HepG2 (cell line): ENCODE results near the gene PGA5. TPM values are rescaled to one million over a fixed set of nuclear protein-coding genes. Genes with fewer than 3 reads are reported as not detected.

Source experiments
- EEA1 ChIP-seq: sonication (generic); formaldehyde crosslinking; IDR thresholded peaks from 2 replicates; pipeline ENCODE4 v1.5.1; 2020; ENCODE audit warnings: mild to moderate bottlenecking, missing genetic modification reagents, borderline replicate concordance
- NFE2 ChIP-seq: sonication (generic); formaldehyde crosslinking; IDR thresholded peaks from 2 replicates; pipeline ENCODE4 v1.4.0; 2020; ENCODE audit warnings: missing genetic modification reagents
- PAF1 ChIP-seq: IDR thresholded peaks from 2 replicates; pipeline ENCODE4 v1.6.1; 2016; ENCODE audit warnings: missing genetic modification reagents, missing compliant biosample characterization
- PHB2 ChIP-seq: fragments of 450-650 bp; IDR thresholded peaks from 2 replicates; pipeline ENCODE4 v1.6.1; 2018; ENCODE audit not compliant: partially characterized antibody
- POLR2AphosphoS5 ChIP-seq: IDR thresholded peaks from 2 replicates; pipeline ENCODE4 v1.6.1; 2012; ENCODE audit warnings: low read depth, low read length
- RXRB ChIP-seq: IDR thresholded peaks from 2 replicates; pipeline ENCODE4 v1.6.1; 2016; ENCODE audit warnings: borderline replicate concordance, missing genetic modification reagents, missing compliant biosample characterization
- SALL1 ChIP-seq: sonication (generic); formaldehyde crosslinking; IDR thresholded peaks from 2 replicates; pipeline ENCODE4 v1.8.0; 2022; ENCODE audit warnings: mild to moderate bottlenecking, missing genetic modification reagents
- SKI ChIP-seq: fragments of 450-650 bp; IDR thresholded peaks from one replicate; pipeline ENCODE4 v1.6.1; 2018; ENCODE audit warnings: mild to moderate bottlenecking; ENCODE audit not compliant: partially characterized antibody
- SMARCC2 ChIP-seq: fragments of 450-650 bp; IDR thresholded peaks from 2 replicates; pipeline ENCODE4 v1.6.1; 2017; ENCODE audit warnings: antibody characterized with exemption, mild to moderate bottlenecking
- SP1 ChIP-seq, 2 experiments: fragments of 450-650 bp in 1 of 2; sonication (generic) in 1 of 2; formaldehyde crosslinking in 1 of 2; IDR thresholded peaks; 2 replicates each; pipeline versions ENCODE4 v1.4.0 to v1.6.1; 2016 to 2020; ENCODE audit warnings: missing genetic modification reagents in 1 of 2
- ZBTB8A ChIP-seq: sonication (generic); formaldehyde crosslinking; IDR thresholded peaks from 2 replicates; pipeline ENCODE4 v1.4.0; 2020; ENCODE audit warnings: mild to moderate bottlenecking, low read depth, missing genetic modification reagents, borderline replicate concordance
- ZFYVE20 ChIP-seq: sonication (generic); formaldehyde crosslinking; IDR thresholded peaks from 2 replicates; pipeline ENCODE4 v1.8.0; 2023; ENCODE audit warnings: low read depth, mild to moderate bottlenecking, moderate library complexity, missing genetic modification reagents, borderline replicate concordance
- ZNF230 ChIP-seq: sonication (generic); formaldehyde crosslinking; IDR thresholded peaks from 2 replicates; pipeline ENCODE4 v1.4.0; 2020; ENCODE audit warnings: mild to moderate bottlenecking, missing genetic modification reagents
- ZNF317 ChIP-seq: sonication (generic); formaldehyde crosslinking; IDR thresholded peaks from 2 replicates; pipeline ENCODE4 v1.5.0; 2020; ENCODE audit warnings: mild to moderate bottlenecking, missing genetic modification reagents
- ZNF333 ChIP-seq: sonication (generic); formaldehyde crosslinking; IDR thresholded peaks from 2 replicates; pipeline ENCODE4 v1.4.0; 2020; ENCODE audit warnings: mild to moderate bottlenecking, missing genetic modification reagents, borderline replicate concordance
- ZNF431 ChIP-seq: sonication (generic); formaldehyde crosslinking; IDR thresholded peaks from 2 replicates; pipeline ENCODE4 v1.9.0; 2022; ENCODE audit warnings: missing genetic modification reagents, low read depth, mild to moderate bottlenecking, borderline replicate concordance
- ZNF451 ChIP-seq: sonication (generic); formaldehyde crosslinking; IDR thresholded peaks from 2 replicates; pipeline ENCODE4 v1.5.0; 2020; ENCODE audit warnings: mild to moderate bottlenecking, missing genetic modification reagents
- ZNF549 ChIP-seq: sonication (generic); formaldehyde crosslinking; IDR thresholded peaks from 2 replicates; pipeline ENCODE4 v1.5.0; 2020; ENCODE audit warnings: missing genetic modification reagents
- ZNF672 ChIP-seq: sonication (generic); formaldehyde crosslinking; IDR thresholded peaks from 2 replicates; pipeline ENCODE4 v1.8.1; 2022; ENCODE audit warnings: missing genetic modification reagents
- polyA plus RNA-seq, 8 experiments: library from polyadenylated mRNA; depleted of rRNA in 3 of 8; stranded (reverse) in 7 of 8; unstranded in 1 of 8; fragments of >200 nt; fragmentation: Illumina TruSeq in 4 of 8; extraction: Trizol in 4 of 8; gene quantifications; 2 replicates each; pipeline versions ENCODE4 v1.2.1 to v1.2.3, GENCODE V29; 2011 to 2016; ENCODE audit warnings: low read depth in 4 of 8, missing spikeins in 1 of 8, mixed read lengths in 1 of 8; ENCODE audit not compliant: insufficient read depth in 1 of 8
- total RNA-seq, 5 experiments: library from RNA; depleted of rRNA; stranded (reverse); fragments of >200 nt; fragmentation: Illumina TruSeq; extraction: Trizol; gene quantifications; 2 replicates each; pipeline ENCODE4 v1.2.3, GENCODE V29; 2016; ENCODE audit warnings: low read depth in 1 of 5
- TF ChIP-seq, protein P1 (sequence below): fragments of 450-650 bp; IDR thresholded peaks from 2 replicates; pipeline ENCODE4 v1.6.1; 2016
- TF ChIP-seq, protein P2 (sequence below): sonication (generic); formaldehyde crosslinking; IDR thresholded peaks from 2 replicates; pipeline ENCODE4 v1.4.0; 2020; ENCODE audit warnings: missing genetic modification reagents
- TF ChIP-seq, protein P3 (sequence below): sonication (generic); formaldehyde crosslinking; IDR thresholded peaks from 2 replicates; pipeline ENCODE4; 2020; ENCODE audit warnings: missing genetic modification reagents, mild to moderate bottlenecking, borderline replicate concordance
- TF ChIP-seq, protein P4 (sequence below): sonication (generic); formaldehyde crosslinking; IDR thresholded peaks from 2 replicates; pipeline ENCODE4 v1.8.1; 2023; ENCODE audit warnings: mild to moderate bottlenecking, moderate library complexity, missing genetic modification reagents

PGA5 gene
- total and polyA plus RNA-seq, 2 of the 13 experiments (the other 11 are each of a cell fraction or from before 2014, with no cell fraction given): not detected

DNA sequence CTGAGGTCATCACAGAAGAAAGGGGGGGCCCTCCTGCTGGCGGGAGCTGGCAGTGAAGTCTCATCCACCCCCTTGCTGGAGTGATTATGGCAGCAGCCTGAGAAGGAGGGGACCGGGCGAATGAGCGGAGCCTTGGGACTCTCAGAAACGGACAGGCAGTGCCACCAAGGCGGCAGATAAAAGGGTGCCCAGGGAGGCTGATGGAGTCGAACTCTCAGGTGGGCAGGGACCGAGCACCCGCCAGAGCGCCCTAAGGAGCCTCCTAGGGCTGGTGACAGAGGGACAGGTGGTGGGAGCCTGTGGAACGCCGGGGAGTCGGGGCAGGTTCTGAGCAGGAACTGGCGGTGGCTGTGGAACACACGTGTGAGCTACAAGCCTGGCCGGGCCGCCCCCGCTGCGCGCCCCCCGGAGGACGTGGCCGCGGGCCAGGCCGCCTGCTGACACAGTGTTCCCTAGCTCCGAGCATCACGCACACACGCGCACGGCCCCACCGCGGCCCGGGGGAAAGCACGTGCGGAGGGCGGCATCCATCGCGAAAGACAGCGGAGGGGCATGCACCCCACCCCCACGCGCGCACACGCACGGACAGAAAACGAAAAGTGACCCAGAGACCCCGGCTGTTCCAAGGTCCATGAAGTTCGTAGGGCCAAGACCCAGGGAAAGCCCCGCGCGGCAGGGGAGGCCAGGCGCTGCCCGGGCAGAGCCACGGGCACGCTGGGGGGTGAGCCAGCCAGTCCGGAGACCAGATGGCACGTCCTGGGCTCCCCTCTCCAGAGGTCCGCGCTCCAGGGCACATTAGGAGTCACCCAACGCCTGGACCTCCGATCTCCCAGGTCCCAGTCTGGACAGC is 53.1 kb downstream of the PGA5 start (continued):
- peak; percentile 57; the same call in 1 of the 2 replicates for TF ChIP-seq SALL1 (CRISPR knock-in tag)
- no peak for TF ChIP-seq ZBTB8A (CRISPR knock-in tag)
- TF ChIP-seq SKI: no peak
- peak; percentile 57; the same call in 1 of the 2 replicates for TF ChIP-seq ZNF317 (CRISPR knock-in tag)
- TF ChIP-seq, protein P1, sequence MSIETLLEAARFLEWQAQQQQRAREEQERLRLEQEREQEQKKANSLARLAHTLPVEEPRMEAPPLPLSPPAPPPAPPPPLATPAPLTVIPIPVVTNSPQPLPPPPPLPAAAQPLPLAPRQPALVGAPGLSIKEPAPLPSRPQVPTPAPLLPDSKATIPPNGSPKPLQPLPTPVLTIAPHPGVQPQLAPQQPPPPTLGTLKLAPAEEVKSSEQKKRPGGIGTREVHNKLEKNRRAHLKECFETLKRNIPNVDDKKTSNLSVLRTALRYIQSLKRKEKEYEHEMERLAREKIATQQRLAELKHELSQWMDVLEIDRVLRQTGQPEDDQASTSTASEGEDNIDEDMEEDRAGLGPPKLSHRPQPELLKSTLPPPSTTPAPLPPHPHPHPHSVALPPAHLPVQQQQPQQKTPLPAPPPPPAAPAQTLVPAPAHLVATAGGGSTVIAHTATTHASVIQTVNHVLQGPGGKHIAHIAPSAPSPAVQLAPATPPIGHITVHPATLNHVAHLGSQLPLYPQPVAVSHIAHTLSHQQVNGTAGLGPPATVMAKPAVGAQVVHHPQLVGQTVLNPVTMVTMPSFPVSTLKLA: peak; percentile 46; the same call in 1 of the 2 replicates
- no peak; the same call in 1 of the 2 replicates for TF ChIP-seq ZFYVE20 (CRISPR knock-in tag)
- TF ChIP-seq ZNF549 (CRISPR knock-in tag): no peak
- peak; percentile 12; the same call in 1 of the 2 replicates for TF ChIP-seq ZNF230 (CRISPR knock-in tag)
- no peak for TF ChIP-seq ZNF431
- no peak for TF ChIP-seq ZNF451 (CRISPR knock-in tag)
- no peak for TF ChIP-seq SMARCC2
- TF ChIP-seq, protein P2, sequence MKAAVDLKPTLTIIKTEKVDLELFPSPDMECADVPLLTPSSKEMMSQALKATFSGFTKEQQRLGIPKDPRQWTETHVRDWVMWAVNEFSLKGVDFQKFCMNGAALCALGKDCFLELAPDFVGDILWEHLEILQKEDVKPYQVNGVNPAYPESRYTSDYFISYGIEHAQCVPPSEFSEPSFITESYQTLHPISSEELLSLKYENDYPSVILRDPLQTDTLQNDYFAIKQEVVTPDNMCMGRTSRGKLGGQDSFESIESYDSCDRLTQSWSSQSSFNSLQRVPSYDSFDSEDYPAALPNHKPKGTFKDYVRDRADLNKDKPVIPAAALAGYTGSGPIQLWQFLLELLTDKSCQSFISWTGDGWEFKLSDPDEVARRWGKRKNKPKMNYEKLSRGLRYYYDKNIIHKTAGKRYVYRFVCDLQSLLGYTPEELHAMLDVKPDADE (CRISPR knock-in tag): no peak
- TF ChIP-seq, protein P3, sequence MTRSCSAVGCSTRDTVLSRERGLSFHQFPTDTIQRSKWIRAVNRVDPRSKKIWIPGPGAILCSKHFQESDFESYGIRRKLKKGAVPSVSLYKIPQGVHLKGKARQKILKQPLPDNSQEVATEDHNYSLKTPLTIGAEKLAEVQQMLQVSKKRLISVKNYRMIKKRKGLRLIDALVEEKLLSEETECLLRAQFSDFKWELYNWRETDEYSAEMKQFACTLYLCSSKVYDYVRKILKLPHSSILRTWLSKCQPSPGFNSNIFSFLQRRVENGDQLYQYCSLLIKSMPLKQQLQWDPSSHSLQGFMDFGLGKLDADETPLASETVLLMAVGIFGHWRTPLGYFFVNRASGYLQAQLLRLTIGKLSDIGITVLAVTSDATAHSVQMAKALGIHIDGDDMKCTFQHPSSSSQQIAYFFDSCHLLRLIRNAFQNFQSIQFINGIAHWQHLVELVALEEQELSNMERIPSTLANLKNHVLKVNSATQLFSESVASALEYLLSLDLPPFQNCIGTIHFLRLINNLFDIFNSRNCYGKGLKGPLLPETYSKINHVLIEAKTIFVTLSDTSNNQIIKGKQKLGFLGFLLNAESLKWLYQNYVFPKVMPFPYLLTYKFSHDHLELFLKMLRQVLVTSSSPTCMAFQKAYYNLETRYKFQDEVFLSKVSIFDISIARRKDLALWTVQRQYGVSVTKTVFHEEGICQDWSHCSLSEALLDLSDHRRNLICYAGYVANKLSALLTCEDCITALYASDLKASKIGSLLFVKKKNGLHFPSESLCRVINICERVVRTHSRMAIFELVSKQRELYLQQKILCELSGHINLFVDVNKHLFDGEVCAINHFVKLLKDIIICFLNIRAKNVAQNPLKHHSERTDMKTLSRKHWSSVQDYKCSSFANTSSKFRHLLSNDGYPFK (CRISPR knock-in tag): peak; percentile 38; the same call in 1 of the 2 replicates
- TF ChIP-seq SP1 (IDR thresholded peaks at IDR 0.05): no peak
- no peak for TF ChIP-seq SP1 (CRISPR knock-in tag; IDR thresholded peaks at IDR 0.05)
- TF ChIP-seq, protein P4, sequence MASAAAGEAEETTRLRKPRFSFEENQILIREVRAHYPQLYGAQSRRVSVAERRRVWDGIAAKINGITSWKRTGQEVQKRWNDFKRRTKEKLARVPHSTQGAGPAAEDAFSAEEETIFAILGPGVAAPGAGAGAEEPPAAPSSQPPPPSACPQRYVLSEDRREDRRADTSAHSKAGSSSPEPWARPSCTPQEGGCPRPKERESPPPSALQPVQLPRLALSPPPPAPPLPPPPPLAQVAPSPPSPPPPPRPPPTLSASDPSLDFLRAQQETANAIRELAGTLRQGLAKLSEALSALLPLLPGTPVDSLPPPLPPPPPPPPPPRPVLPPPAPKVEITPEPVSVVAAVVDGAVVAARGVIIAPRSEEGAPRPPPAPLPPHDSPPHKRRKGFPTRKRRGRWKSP: 0 out of 2 replicates have a peak, but pooled peaks have one; percentile 15
- no peak for TF ChIP-seq ZNF672 (CRISPR knock-in tag)
- TF ChIP-seq PHB2: no peak
- no peak for TF ChIP-seq NFE2 (CRISPR knock-in tag)
- TF ChIP-seq PAF1 (CRISPR knock-in tag): no peak
- 0 out of 2 replicates have a peak, but pooled peaks have one; percentile 30 for TF ChIP-seq ZNF333
- peak; percentile 79; the same call in 1 of the 2 replicates for TF ChIP-seq EEA1 (CRISPR knock-in tag)
- TF ChIP-seq POLR2AphosphoS5: peak; percentile 3; the same call in 1 of the 2 replicates
- 0 out of 2 replicates have a peak, but pooled peaks have one; percentile 15 for TF ChIP-seq RXRB (CRISPR knock-in tag)
